Nephron (organoid): ENCODE data around the gene C1QC.

Experiments used
- H3K27ac Mint-ChIP-seq, 3 experiments: 2 replicates each; pipeline ENCODE4 v1.8.0; 2020; ENCODE audit warnings: mixed read lengths in 3 of 3, mild to moderate bottlenecking in 2 of 3, moderate library complexity in 1 of 3
- H3K27me3 Mint-ChIP-seq: 2 replicates; pipeline ENCODE4 v1.8.0; 2021; ENCODE audit warnings: low read depth, mild to moderate bottlenecking, moderate library complexity, mixed read lengths
- H3K36me3 Mint-ChIP-seq: 2 replicates; pipeline ENCODE4 v1.8.0; 2020; ENCODE audit warnings: low read depth, mixed read lengths
- H3K4me1 Mint-ChIP-seq: 2 replicates; pipeline ENCODE4 v1.8.0; 2020; ENCODE audit warnings: mixed read lengths
- H3K4me3 Mint-ChIP-seq, 3 experiments: 2 replicates each; pipeline ENCODE4 v1.8.0; 2020; ENCODE audit warnings: mild to moderate bottlenecking in 3 of 3, mixed read lengths in 3 of 3, moderate library complexity in 2 of 3
- H3K9me3 Mint-ChIP-seq: 2 replicates; pipeline ENCODE4 v1.8.0; 2020; ENCODE audit warnings: mixed read lengths
- CTCF ChIP-seq, 3 experiments: fragments of 200-600 bp; sonication (generic); IDR thresholded peaks; one replicate each; pipeline ENCODE4 v1.5.0; 2021; ENCODE audit warnings: antibody characterized with exemption in 3 of 3; ENCODE audit not compliant: unreplicated experiment in 3 of 3

Gene C1QC

GRCh38 chr1:22643381-22643780 lies at the start of gene C1QC:
Gene C1QC (plus strand): TSS chr1:22643633. CDS start chr1:22644024, 391 bp downstream.
- no peaks in the 10 kb centered on the region for H3K36me3 Mint-ChIP-seq
- H3K27me3 Mint-ChIP-seq, result peaks cover 17% of the 10 kb centered on the region
- no peaks in the 10 kb centered on the region for H3K9me3 Mint-ChIP-seq
- no peak for TF ChIP-seq CTCF (IDR thresholded peaks at IDR 0.05; ENCODE audit: unreplicated experiment in 3 of 3)
- H3K4me1 Mint-ChIP-seq, result peaks cover 5% of the 10 kb centered on the region
- no peak within 1 kb of the TSS for H3K27ac Mint-ChIP-seq
- no peak within 1 kb of the TSS for H3K4me3 Mint-ChIP-seq

GRCh38 chr1:22594396-22594795 lies 49.0 kb upstream of the C1QC start:
- Mint-ChIP-seq H3K36me3 (no peaks in the 10 kb centered on the region), H3K27ac (no peak overlapping the region), H3K4me3 (no peak overlapping the region), H3K27me3 (peaks cover 83% of the 10 kb centered on the region), H3K9me3 (no peaks in the 10 kb centered on the region), H3K4me1 (no peaks in the 10 kb centered on the region)
- no peak for TF ChIP-seq CTCF (IDR thresholded peaks at IDR 0.05; ENCODE audit: unreplicated experiment in 3 of 3)

- no peak overlapping the region for H3K4me3 Mint-ChIP-seq
- H3K27me3 Mint-ChIP-seq, result peaks cover 76% of the 10 kb centered on the region
- H3K36me3 Mint-ChIP-seq, result no peaks in the 10 kb centered on the region
- H3K27ac Mint-ChIP-seq, result no peak overlapping the region
- H3K4me1 Mint-ChIP-seq, result no peaks in the 10 kb centered on the region
- no peaks in the 10 kb centered on the region for H3K9me3 Mint-ChIP-seq
- TF ChIP-seq CTCF (IDR thresholded peaks at IDR 0.05; ENCODE audit: unreplicated experiment in 3 of 3), result no peak
Observed at GRCh38 chr1:22595108-22595507, 48.3 kb upstream of the C1QC start.

GRCh38 chr1:22597301-22597965 lies 46.0 kb upstream of the C1QC start:
- no peak overlapping the region for H3K4me3 Mint-ChIP-seq
- no peak for TF ChIP-seq CTCF (IDR thresholded peaks at IDR 0.05; ENCODE audit: unreplicated experiment in 3 of 3)
- no peaks in the 10 kb centered on the region for H3K4me1 Mint-ChIP-seq
- H3K27ac Mint-ChIP-seq, result no peak overlapping the region
- no peaks in the 10 kb centered on the region for H3K9me3 Mint-ChIP-seq
- no peaks in the 10 kb centered on the region for H3K36me3 Mint-ChIP-seq
- peaks cover 66% of the 10 kb centered on the region for H3K27me3 Mint-ChIP-seq

GRCh38 chr1:22597996-22598395 lies 45.4 kb upstream of the C1QC start:
- no peak for TF ChIP-seq CTCF (IDR thresholded peaks at IDR 0.05; ENCODE audit: unreplicated experiment in 3 of 3)
- Mint-ChIP-seq H3K4me1 (no peaks in the 10 kb centered on the region), H3K27me3 (peaks cover 63% of the 10 kb centered on the region), H3K36me3 (no peaks in the 10 kb centered on the region), H3K9me3 (no peaks in the 10 kb centered on the region), H3K4me3 (no peak overlapping the region), H3K27ac (no peak overlapping the region)

GRCh38 chr1:22598736-22599135 lies 44.7 kb upstream of the C1QC start:
- Mint-ChIP-seq H3K9me3 (no peaks in the 10 kb centered on the region), H3K27ac (no peak overlapping the region), H3K27me3 (peaks cover 65% of the 10 kb centered on the region), H3K4me1 (no peaks in the 10 kb centered on the region), H3K36me3 (no peaks in the 10 kb centered on the region), H3K4me3 (no peak overlapping the region)
- no peak for TF ChIP-seq CTCF (IDR thresholded peaks at IDR 0.05; ENCODE audit: unreplicated experiment in 3 of 3)
